Measurements from ENCODE around the gene MRPL20.

GRCh38 chr1:1391225-1391624, 15.9 kb downstream of the MRPL20 start:
- TF ChIP-seq POLR2A (IDR thresholded peaks at IDR 0.05): no peak
- TF ChIP-seq, protein P1, sequence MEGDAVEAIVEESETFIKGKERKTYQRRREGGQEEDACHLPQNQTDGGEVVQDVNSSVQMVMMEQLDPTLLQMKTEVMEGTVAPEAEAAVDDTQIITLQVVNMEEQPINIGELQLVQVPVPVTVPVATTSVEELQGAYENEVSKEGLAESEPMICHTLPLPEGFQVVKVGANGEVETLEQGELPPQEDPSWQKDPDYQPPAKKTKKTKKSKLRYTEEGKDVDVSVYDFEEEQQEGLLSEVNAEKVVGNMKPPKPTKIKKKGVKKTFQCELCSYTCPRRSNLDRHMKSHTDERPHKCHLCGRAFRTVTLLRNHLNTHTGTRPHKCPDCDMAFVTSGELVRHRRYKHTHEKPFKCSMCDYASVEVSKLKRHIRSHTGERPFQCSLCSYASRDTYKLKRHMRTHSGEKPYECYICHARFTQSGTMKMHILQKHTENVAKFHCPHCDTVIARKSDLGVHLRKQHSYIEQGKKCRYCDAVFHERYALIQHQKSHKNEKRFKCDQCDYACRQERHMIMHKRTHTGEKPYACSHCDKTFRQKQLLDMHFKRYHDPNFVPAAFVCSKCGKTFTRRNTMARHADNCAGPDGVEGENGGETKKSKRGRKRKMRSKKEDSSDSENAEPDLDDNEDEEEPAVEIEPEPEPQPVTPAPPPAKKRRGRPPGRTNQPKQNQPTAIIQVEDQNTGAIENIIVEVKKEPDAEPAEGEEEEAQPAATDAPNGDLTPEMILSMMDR (IDR thresholded peaks at IDR 0.05): no peak
